Ishikawa (cell line): ENCODE measurements around the gene CNTN4.

Experiments used
- CEBPB ChIP-seq: IDR thresholded peaks from 2 replicates; pipeline ENCODE4 v1.6.1; 2012
- CREB1 ChIP-seq: IDR thresholded peaks from 2 replicates; pipeline ENCODE4 v1.6.1; 2012; ENCODE audit warnings: low read depth
- EGR1 ChIP-seq: IDR thresholded peaks from 2 replicates; pipeline ENCODE4 v1.6.1; 2012
- EP300 ChIP-seq: IDR thresholded peaks from 2 replicates; pipeline ENCODE4 v1.6.1; 2012; ENCODE audit warnings: borderline replicate concordance
- FOXM1 ChIP-seq: IDR thresholded peaks from 2 replicates; pipeline ENCODE4 v1.6.1; 2012; ENCODE audit warnings: low read depth, borderline replicate concordance
- MAX ChIP-seq: IDR thresholded peaks from 2 replicates; pipeline ENCODE4 v1.6.1; 2012
- NFIC ChIP-seq: IDR thresholded peaks from 2 replicates; pipeline ENCODE4 v1.6.1; 2012
- RAD21 ChIP-seq: IDR thresholded peaks from 2 replicates; pipeline ENCODE4 v1.6.1; 2012; ENCODE audit warnings: low read depth
- REST ChIP-seq: IDR thresholded peaks from 2 replicates; pipeline ENCODE4 v1.6.1; 2012; ENCODE audit warnings: low read depth, mild to moderate bottlenecking
- TAF1 ChIP-seq: IDR thresholded peaks from 2 replicates; pipeline ENCODE4 v1.6.1; 2012; ENCODE audit warnings: low read depth, mild to moderate bottlenecking
- TCF12 ChIP-seq: IDR thresholded peaks from 2 replicates; pipeline ENCODE4 v1.6.1; 2012; ENCODE audit warnings: low read depth
- TEAD4 ChIP-seq: IDR thresholded peaks from 2 replicates; pipeline ENCODE4 v1.6.1; 2012
- YY1 ChIP-seq: IDR thresholded peaks from 2 replicates; pipeline ENCODE4 v1.6.1; 2012; ENCODE audit warnings: low read depth
- ZBTB7A ChIP-seq: IDR thresholded peaks from 2 replicates; pipeline ENCODE4 v1.6.1; 2012; ENCODE audit warnings: low read depth
- TF ChIP-seq, protein P1 (sequence below): IDR thresholded peaks from 2 replicates; pipeline ENCODE4 v1.6.1; 2012

CNTN4 gene

DNA sequence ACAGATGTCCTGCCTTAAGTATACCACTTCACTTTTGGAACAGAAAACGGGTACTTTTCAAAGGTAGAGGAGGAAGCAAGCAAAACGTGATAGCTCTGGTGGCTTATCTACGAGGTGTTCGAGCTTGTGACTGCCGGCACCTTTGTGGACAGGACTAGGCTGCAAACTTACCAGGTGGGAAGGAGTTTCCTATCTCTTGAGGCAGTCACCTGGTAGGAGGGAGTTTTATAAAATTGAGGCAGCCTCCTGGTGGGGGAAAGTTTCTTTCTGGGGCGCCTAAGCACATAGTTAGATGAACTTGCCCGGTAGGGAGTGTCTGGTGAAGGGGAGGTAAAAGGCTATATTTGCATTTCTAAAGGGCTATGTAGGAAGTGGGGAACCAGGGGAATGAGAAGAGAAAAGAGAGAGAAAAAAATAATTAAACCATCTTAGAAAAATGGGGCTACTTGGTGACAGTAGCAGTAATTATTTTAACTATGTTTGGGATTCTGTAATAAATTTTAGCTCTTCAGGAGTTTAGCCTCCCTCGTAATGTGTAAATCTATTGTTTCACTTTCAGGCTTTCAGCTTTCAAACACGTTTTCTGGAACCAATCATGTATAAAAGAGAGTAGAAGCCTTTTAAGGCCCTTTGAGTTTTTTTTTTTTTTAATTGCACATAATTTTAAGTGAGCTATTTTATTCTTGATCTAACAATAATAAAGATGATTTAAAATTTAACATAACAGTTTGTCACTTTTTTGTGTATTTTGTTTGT is 880.5 kb downstream of the CNTN4 start:
- TF ChIP-seq RAD21 (no peak), MAX (no peak), TEAD4 (no peak), ZBTB7A (no peak), REST (no peak), FOXM1 (no peak), EP300 (no peak), TCF12 (no peak), CREB1 (no peak), YY1 (no peak), TAF1 (no peak), NFIC (no peak), EGR1 (no peak), CEBPB (no peak)
- TF ChIP-seq, protein P1, sequence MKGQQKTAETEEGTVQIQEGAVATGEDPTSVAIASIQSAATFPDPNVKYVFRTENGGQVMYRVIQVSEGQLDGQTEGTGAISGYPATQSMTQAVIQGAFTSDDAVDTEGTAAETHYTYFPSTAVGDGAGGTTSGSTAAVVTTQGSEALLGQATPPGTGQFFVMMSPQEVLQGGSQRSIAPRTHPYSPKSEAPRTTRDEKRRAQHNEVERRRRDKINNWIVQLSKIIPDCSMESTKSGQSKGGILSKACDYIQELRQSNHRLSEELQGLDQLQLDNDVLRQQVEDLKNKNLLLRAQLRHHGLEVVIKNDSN, result no peak

GRCh38 chr3:2984005-2984830 is 885.6 kb downstream of the CNTN4 start:
- TF ChIP-seq, protein P1, result no peak
- TF ChIP-seq FOXM1 (no peak), CREB1 (no peak), MAX (no peak), TCF12 (no peak), TAF1 (no peak), EP300 (no peak), CEBPB (no peak), RAD21 (no peak), YY1 (no peak), EGR1 (no peak)

DNA sequence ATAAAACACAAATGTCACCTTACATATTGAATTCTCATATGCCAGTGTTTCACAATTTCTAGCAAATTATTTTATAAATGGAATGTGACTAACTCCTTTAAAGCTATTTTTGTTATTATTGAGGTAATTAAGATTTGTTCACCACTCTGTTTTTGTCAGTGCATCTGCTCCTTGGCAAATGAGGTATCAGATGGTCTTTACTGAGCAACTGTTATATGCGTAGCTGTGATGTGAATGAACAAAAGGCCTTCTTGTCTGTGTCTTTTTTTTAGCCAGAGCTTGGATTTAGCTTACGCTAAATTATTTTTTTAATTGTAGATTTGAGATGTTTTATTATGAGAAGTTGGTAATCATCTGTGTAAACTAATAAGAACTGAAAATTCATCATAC is 886.2 kb downstream of the CNTN4 start:
- TF ChIP-seq TAF1 (no peak), RAD21 (no peak), NFIC (no peak), TEAD4 (no peak), EP300 (no peak), MAX (no peak), FOXM1 (no peak), TCF12 (no peak), REST (no peak), CREB1 (no peak)
- TF ChIP-seq, protein P1, result no peak

DNA sequence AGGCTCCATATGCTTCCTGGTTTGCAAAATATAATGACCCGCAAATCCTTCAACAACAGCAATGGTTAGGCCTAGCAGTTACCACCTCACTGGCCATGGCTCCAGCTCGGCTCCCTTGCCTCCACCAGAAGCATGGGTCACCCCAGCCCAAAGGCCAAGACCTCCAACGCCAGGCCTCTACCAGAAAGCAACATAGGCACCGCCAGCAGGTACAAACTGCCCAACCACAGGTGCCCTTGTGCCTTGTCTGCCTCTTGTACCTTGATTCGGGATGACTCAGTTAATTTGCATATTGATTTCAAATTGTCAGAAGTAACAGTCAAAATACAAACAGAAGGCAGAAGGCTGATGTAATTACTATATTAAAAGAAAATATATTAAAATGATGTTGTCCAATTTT is 886.8 kb downstream of the CNTN4 start:
- TF ChIP-seq CREB1, result no peak
- no peak for TF ChIP-seq TCF12
- TF ChIP-seq RAD21, result no peak
- TF ChIP-seq FOXM1, result no peak
- no peak for TF ChIP-seq TEAD4
- TF ChIP-seq CEBPB, result no peak
- TF ChIP-seq, protein P1, result no peak
- TF ChIP-seq TAF1, result no peak
- TF ChIP-seq YY1, result no peak
- TF ChIP-seq EP300, result no peak
- TF ChIP-seq MAX, result no peak

GRCh38 chr3:2992534-2992933 is 893.9 kb downstream of the CNTN4 start:
- TF ChIP-seq MAX (no peak), YY1 (no peak)
- TF ChIP-seq, protein P1, result no peak
